ENCODE data around the gene GFAP.

The GFAP gene

GRCh38 chr17:44887016-44887415 lies 28.3 kb downstream of the GFAP start:
- Histone ChIP-seq H3K9me3 (ENCODE audit: control insufficient read depth, insufficient read depth, low read length) (no peaks in the 10 kb centered on the region), H3K9ac (ENCODE audit: low read depth, low read length) (no peak overlapping the region), H3K36me3 (ENCODE audit: insufficient read depth, low read length) (peaks cover 35% of the 10 kb centered on the region), H3K4me1 (ENCODE audit: insufficient read depth, low read length) (no peaks in the 10 kb centered on the region)

- peaks cover 47% of the 10 kb centered on the region for H3K36me3 ChIP-seq (ENCODE audit: insufficient read depth, low read length)
- no peaks in the 10 kb centered on the region for H3K4me1 ChIP-seq (ENCODE audit: insufficient read depth, low read length)
- no peak overlapping the region for H3K9ac ChIP-seq (ENCODE audit: low read depth, low read length)
Observed at GRCh38 chr17:44884941-44885340, 30.4 kb downstream of the GFAP start.

DNA sequence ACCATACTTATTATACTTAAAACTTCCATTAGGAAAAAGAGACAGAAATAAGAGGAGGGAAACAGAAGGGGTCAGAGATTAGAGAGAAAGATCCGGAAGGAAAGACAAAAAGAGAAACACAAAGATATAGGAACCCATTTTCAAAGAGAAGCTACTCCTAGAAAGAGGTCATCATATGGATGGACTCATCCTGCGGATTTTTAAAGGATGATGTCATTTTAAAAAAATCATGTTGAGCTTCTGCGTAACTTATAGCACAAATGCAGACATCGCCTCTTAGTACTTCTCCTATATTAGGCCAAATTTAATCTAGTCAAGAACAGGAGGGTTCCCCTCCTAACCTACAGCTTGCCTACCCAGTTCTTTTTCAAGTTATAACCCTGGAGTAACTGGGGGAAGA lies 34.2 kb downstream of the GFAP start:
- Histone ChIP-seq H3K4me1 (ENCODE audit: insufficient read depth, low read length) (no peaks in the 10 kb centered on the region), H3K9me3 (ENCODE audit: control insufficient read depth, insufficient read depth, low read length) (no peaks in the 10 kb centered on the region), H3K9ac (ENCODE audit: low read depth, low read length) (no peak overlapping the region), H3K36me3 (ENCODE audit: insufficient read depth, low read length) (peaks cover 51% of the 10 kb centered on the region)

More at GRCh38 chr17:44884941-44885340, 30.4 kb downstream of the GFAP start:
- no peaks in the 10 kb centered on the region for H3K9me3 ChIP-seq (ENCODE audit: control insufficient read depth, insufficient read depth, low read length)

DNA sequence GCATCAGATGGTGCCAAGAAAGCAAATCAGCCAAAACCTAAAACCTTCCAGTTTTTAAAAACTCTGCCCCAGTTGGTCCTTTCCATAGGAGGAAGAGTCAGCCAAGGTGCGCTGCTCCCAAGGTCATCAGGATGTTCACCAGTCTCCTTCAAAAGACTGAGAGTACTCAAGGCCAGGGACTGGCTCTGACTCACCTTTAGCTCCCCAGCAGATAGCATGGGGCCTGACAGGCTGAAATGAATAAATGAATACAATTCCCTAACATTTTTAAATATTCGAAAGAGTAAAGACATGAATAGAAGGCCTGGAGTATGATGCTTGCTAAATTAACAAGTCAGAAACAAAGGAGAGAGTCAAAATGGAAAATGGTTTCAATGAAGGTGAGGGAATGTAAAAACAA lies 35.2 kb downstream of the GFAP start:
- Histone ChIP-seq H3K9ac (ENCODE audit: low read depth, low read length) (no peak overlapping the region), H3K36me3 (ENCODE audit: insufficient read depth, low read length) (peaks cover 53% of the 10 kb centered on the region), H3K9me3 (ENCODE audit: control insufficient read depth, insufficient read depth, low read length) (no peaks in the 10 kb centered on the region), H3K4me1 (ENCODE audit: insufficient read depth, low read length) (no peaks in the 10 kb centered on the region)

- Histone ChIP-seq H3K9me3 (ENCODE audit: control insufficient read depth, insufficient read depth, low read length) (no peaks in the 10 kb centered on the region), H3K4me1 (ENCODE audit: insufficient read depth, low read length) (no peaks in the 10 kb centered on the region), H3K36me3 (ENCODE audit: insufficient read depth, low read length) (peaks cover 54% of the 10 kb centered on the region), H3K9ac (ENCODE audit: low read depth, low read length) (no peak overlapping the region)
Observed at GRCh38 chr17:44879376-44879775, 35.9 kb downstream of the GFAP start.

GRCh38 chr17:44878627-44879221 lies 36.6 kb downstream of the GFAP start:
- peaks cover 57% of the 10 kb centered on the region for H3K36me3 ChIP-seq (ENCODE audit: insufficient read depth, low read length)
- no peaks in the 10 kb centered on the region for H3K9me3 ChIP-seq (ENCODE audit: control insufficient read depth, insufficient read depth, low read length)
- H3K4me1 ChIP-seq (ENCODE audit: insufficient read depth, low read length) = no peaks in the 10 kb centered on the region
- H3K9ac ChIP-seq (ENCODE audit: low read depth, low read length) = no peak overlapping the region

DNA sequence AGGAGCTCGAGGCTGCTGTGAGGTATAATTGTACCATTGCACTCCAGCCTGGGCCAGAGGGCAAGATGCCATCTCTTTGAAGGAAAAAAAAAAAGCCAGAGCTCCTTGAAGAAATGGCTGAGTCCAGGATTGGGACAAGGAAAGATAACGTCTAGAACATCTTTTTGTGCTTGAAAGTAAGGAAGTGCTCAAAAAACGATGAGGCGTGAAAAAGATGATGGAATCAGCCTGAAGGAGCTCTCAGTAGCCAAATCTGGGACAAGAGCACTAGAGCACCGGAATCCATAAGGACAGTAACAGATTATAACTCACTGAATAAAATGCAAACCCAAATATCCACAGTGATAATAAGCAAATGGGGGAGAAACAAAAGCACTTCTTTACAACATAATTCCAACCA lies 38.2 kb downstream of the GFAP start:
- H3K9ac ChIP-seq (ENCODE audit: low read depth, low read length) = no peak overlapping the region
- H3K9me3 ChIP-seq (ENCODE audit: control insufficient read depth, insufficient read depth, low read length) = no peaks in the 10 kb centered on the region
- peaks cover 47% of the 10 kb centered on the region for H3K36me3 ChIP-seq (ENCODE audit: insufficient read depth, low read length)
- no peaks in the 10 kb centered on the region for H3K4me1 ChIP-seq (ENCODE audit: insufficient read depth, low read length)

GRCh38 chr17:44875761-44876160 lies 39.5 kb downstream of the GFAP start:
- H3K36me3 ChIP-seq (ENCODE audit: insufficient read depth, low read length) = peaks cover 48% of the 10 kb centered on the region
- H3K9me3 ChIP-seq (ENCODE audit: control insufficient read depth, insufficient read depth, low read length) = no peaks in the 10 kb centered on the region
- no peak overlapping the region for H3K9ac ChIP-seq (ENCODE audit: low read depth, low read length)

DNA sequence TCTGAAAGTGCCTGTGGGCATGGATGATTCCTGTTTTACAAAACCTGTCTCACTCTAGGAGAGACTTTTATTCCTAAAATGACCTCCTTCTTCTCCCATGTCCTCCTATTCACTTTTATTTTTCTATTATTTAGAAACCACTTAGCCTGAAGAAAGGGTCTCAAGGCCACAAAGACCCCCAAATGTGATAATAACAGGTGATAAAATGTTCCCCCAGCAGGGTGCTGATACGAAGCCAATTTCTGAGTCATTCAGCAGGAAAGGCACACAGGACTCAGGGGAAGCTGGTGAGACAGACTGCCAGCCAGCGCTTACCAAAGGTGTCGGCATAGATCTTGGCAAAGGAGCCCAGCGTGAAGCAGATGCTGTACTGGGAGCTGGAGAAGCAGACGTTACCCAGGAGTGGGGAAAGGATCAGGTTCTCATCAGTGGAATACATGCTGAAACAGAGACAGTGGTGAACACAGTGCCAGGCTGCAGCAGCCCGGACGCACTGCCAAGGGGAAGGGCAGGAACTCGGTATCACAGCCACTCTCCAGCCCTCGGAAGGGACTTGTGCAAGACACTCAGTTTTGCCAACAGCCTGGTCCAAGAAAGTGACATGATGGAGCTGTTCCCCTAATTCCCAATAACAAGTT lies 43.0 kb downstream of the GFAP start:
- Histone ChIP-seq H3K9ac (ENCODE audit: low read depth, low read length) (no peak overlapping the region), H3K36me3 (ENCODE audit: insufficient read depth, low read length) (peaks cover 55% of the 10 kb centered on the region)

More at GRCh38 chr17:44875761-44876160, 39.5 kb downstream of the GFAP start:
- H3K4me1 ChIP-seq (ENCODE audit: insufficient read depth, low read length) = no peaks in the 10 kb centered on the region

GRCh38 chr17:44871556-44871955 lies 43.7 kb downstream of the GFAP start:
- Histone ChIP-seq H3K4me1 (ENCODE audit: insufficient read depth, low read length) (no peaks in the 10 kb centered on the region), H3K36me3 (ENCODE audit: insufficient read depth, low read length) (peaks cover 50% of the 10 kb centered on the region), H3K9ac (ENCODE audit: low read depth, low read length) (no peak overlapping the region), H3K9me3 (ENCODE audit: control insufficient read depth, insufficient read depth, low read length) (no peaks in the 10 kb centered on the region)

More for the DNA sequence above, 43.0 kb downstream of the GFAP start:
- H3K4me1 ChIP-seq (ENCODE audit: insufficient read depth, low read length) = no peaks in the 10 kb centered on the region
- no peaks in the 10 kb centered on the region for H3K9me3 ChIP-seq (ENCODE audit: control insufficient read depth, insufficient read depth, low read length)

DNA sequence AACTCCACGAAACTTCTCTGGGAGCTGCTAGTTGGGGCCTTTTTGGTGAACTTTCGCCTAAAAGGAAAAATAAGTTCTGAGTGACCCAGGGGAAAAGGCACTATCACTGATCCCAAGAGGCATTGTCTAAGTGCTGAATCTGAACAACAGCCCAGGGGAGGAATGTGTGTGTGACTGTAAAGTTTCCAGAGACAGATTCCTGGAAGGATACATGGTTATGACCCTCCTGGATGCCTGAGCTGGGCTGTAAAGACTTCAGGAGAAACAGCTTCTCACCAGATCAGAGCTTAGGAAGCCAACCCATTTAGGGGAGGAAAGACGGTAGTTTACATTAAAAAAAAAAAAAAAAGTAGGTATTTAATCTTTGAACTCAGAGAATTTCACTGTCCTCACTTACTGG lies 47.5 kb downstream of the GFAP start:
- Histone ChIP-seq H3K36me3 (ENCODE audit: insufficient read depth, low read length) (peaks cover 51% of the 10 kb centered on the region), H3K4me1 (ENCODE audit: insufficient read depth, low read length) (no peaks in the 10 kb centered on the region), H3K9ac (ENCODE audit: low read depth, low read length) (no peak overlapping the region), H3K9me3 (ENCODE audit: control insufficient read depth, insufficient read depth, low read length) (no peaks in the 10 kb centered on the region)

GRCh38 chr17:44865931-44866330 lies 49.4 kb downstream of the GFAP start:
- no peaks in the 10 kb centered on the region for H3K9me3 ChIP-seq (ENCODE audit: control insufficient read depth, insufficient read depth, low read length)
- no peak overlapping the region for H3K9ac ChIP-seq (ENCODE audit: low read depth, low read length)
- no peaks in the 10 kb centered on the region for H3K4me1 ChIP-seq (ENCODE audit: insufficient read depth, low read length)
- H3K36me3 ChIP-seq (ENCODE audit: insufficient read depth, low read length) = peaks cover 50% of the 10 kb centered on the region

- Histone ChIP-seq H3K36me3 (ENCODE audit: insufficient read depth, low read length) (peaks cover 51% of the 10 kb centered on the region), H3K9me3 (ENCODE audit: control insufficient read depth, insufficient read depth, low read length) (no peaks in the 10 kb centered on the region), H3K4me1 (ENCODE audit: insufficient read depth, low read length) (no peaks in the 10 kb centered on the region), H3K9ac (ENCODE audit: low read depth, low read length) (no peak overlapping the region)
Observed at GRCh38 chr17:44865231-44865660, 50.1 kb downstream of the GFAP start.

GRCh38 chr17:44864831-44865230 lies 50.5 kb downstream of the GFAP start:
- no peaks in the 10 kb centered on the region for H3K4me1 ChIP-seq (ENCODE audit: insufficient read depth, low read length)
- peaks cover 56% of the 10 kb centered on the region for H3K36me3 ChIP-seq (ENCODE audit: insufficient read depth, low read length)
- no peaks in the 10 kb centered on the region for H3K9me3 ChIP-seq (ENCODE audit: control insufficient read depth, insufficient read depth, low read length)
- no peak overlapping the region for H3K9ac ChIP-seq (ENCODE audit: low read depth, low read length)
